Peyer's patch (tissue), 4 donors: ENCODE data around the gene RPS27L.

Experiments
- POLR2A ChIP-seq, 2 donors: fragments of 450-650 bp; IDR thresholded peaks; one replicate each; pipeline ENCODE4 v1.5.1; 2017; ENCODE audit warnings: antibody characterized with exemption in 2 of 2, mild to moderate bottlenecking in 2 of 2, moderate library complexity in 2 of 2
- TF ChIP-seq, protein P1 (sequence below), 6 experiments: fragments of 450-650 bp in 4 of 6; fragments of 200-600 bp in 2 of 6; sonication (generic) in 1 of 6; IDR thresholded peaks; one replicate each; pipeline ENCODE4 v1.5.1; 2017 to 2019; ENCODE audit warnings: antibody characterized with exemption in 6 of 6, mild to moderate bottlenecking in 3 of 6, moderate library complexity in 1 of 6

DNA sequence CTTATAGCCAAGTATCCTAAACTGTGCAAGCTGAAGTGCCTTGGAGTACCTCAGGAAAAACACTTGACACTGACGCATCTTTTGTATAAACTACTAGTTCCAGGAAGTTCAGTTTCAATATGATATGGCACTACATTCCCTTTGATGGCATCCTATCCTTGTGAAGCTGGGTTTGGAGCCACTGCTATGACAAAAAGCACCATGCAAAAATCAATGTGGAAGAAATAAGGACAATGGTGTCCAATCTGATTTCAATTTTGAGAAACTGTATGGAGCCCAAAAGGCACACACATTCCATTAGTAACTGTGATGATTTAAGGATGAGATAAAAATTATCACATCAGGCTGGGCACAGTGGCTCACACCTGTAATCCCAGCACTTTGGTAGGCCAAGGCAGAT, 5.6 kb downstream of the RPS27L start:
- TF ChIP-seq, protein P1, sequence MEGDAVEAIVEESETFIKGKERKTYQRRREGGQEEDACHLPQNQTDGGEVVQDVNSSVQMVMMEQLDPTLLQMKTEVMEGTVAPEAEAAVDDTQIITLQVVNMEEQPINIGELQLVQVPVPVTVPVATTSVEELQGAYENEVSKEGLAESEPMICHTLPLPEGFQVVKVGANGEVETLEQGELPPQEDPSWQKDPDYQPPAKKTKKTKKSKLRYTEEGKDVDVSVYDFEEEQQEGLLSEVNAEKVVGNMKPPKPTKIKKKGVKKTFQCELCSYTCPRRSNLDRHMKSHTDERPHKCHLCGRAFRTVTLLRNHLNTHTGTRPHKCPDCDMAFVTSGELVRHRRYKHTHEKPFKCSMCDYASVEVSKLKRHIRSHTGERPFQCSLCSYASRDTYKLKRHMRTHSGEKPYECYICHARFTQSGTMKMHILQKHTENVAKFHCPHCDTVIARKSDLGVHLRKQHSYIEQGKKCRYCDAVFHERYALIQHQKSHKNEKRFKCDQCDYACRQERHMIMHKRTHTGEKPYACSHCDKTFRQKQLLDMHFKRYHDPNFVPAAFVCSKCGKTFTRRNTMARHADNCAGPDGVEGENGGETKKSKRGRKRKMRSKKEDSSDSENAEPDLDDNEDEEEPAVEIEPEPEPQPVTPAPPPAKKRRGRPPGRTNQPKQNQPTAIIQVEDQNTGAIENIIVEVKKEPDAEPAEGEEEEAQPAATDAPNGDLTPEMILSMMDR (IDR thresholded peaks at IDR 0.05) = no peak
- TF ChIP-seq POLR2A (IDR thresholded peaks at IDR 0.05) = no peak
